ENCODE measurements around the gene PPP1R13B.

The PPP1R13B gene

DNA sequence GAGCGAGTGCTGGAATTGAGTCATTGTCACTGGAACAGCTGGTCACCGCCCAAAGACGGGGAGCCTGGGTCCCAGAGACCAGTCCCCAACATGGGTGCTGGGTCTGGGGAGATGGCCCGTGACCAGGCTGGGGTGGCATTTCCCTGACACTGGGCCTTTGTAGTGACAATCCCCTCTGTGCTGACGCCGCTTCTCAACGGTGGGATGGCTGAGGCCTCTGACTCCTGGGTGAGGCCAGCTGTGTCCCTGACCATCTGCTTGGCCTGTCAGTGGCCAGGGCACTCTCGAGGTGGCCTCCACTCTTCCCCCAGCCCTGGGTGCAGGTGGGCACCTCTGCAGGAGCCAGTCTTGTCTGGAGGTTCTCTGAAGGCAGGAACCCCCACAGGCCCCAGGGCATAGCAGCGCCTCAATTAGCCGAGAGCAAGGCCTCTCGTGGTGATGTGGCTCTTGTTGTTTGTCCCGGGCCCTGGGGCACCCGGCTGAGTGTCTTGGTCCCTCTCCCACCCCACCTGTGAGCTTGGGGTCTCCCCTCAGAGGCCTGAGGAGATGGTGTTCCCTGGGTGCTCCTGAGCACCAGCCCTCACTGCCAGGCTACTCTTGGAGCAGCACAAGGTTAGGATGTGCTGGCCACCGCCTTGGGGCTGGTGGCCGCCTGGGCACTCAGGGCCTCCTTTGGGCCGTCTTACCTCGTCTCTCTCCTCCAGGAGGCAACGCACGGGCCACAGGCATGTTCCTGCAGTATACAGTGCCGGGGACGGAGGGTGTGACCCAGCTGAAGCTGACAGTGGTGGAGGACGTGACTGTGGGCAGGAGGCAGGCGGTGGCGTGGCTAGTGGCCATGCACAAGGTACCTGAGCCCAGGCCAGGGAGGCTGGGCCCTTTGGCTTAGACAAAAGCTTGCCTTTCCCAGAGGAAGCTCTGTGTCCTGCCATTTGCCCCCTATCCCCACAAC, 115.2 kb downstream of the PPP1R13B start:
- TF ChIP-seq REST (IDR thresholded peaks at IDR 0.05; ENCODE audit: insufficient read depth in 1 of 2, low read depth in 2 of 2, low read length in 2 of 2) (no peak), FOXP2 (optimal IDR thresholded peaks at IDR 0.05; ENCODE audit: borderline replicate concordance, extremely low read depth, extremely low read length, insufficient read depth) (no peak), SIN3A (IDR thresholded peaks at IDR 0.05; ENCODE audit: borderline replicate concordance, insufficient read depth, low read length) (no peak), POLR2AphosphoS5 (IDR thresholded peaks at IDR 0.05; ENCODE audit: low read depth, low read length) (no peak), TAF1 (IDR thresholded peaks at IDR 0.05; ENCODE audit: borderline replicate concordance, insufficient read depth, low read length) (no peak)

- TF ChIP-seq TAF1 (IDR thresholded peaks at IDR 0.05; ENCODE audit: borderline replicate concordance, insufficient read depth, low read length) (no peak), POLR2AphosphoS5 (IDR thresholded peaks at IDR 0.05; ENCODE audit: low read depth, low read length) (no peak), FOXP2 (optimal IDR thresholded peaks at IDR 0.05; ENCODE audit: borderline replicate concordance, extremely low read depth, extremely low read length, insufficient read depth) (no peak), SIN3A (IDR thresholded peaks at IDR 0.05; ENCODE audit: borderline replicate concordance, insufficient read depth, low read length) (no peak), REST (IDR thresholded peaks at IDR 0.05; ENCODE audit: insufficient read depth in 1 of 2, low read depth in 2 of 2, low read length in 2 of 2) (no peak)
Measured at GRCh38 chr14:103731481-103731880, 115.9 kb downstream of the PPP1R13B start.

GRCh38 chr14:103730490-103731035, 116.8 kb downstream of the PPP1R13B start:
- TF ChIP-seq FOXP2 (optimal IDR thresholded peaks at IDR 0.05; ENCODE audit: borderline replicate concordance, extremely low read depth, extremely low read length, insufficient read depth) (no peak), SIN3A (IDR thresholded peaks at IDR 0.05; ENCODE audit: borderline replicate concordance, insufficient read depth, low read length) (no peak), POLR2AphosphoS5 (IDR thresholded peaks at IDR 0.05; ENCODE audit: low read depth, low read length) (no peak), REST (IDR thresholded peaks at IDR 0.05; ENCODE audit: insufficient read depth in 1 of 2, low read depth in 2 of 2, low read length in 2 of 2) (no peak), TAF1 (IDR thresholded peaks at IDR 0.05; ENCODE audit: borderline replicate concordance, insufficient read depth, low read length) (no peak)

- no peak for TF ChIP-seq TAF1 (IDR thresholded peaks at IDR 0.05; ENCODE audit: borderline replicate concordance, insufficient read depth, low read length)
- no peak for TF ChIP-seq POLR2AphosphoS5 (IDR thresholded peaks at IDR 0.05; ENCODE audit: low read depth, low read length)
- no peak for TF ChIP-seq FOXP2 (optimal IDR thresholded peaks at IDR 0.05; ENCODE audit: borderline replicate concordance, extremely low read depth, extremely low read length, insufficient read depth)
- no peak for TF ChIP-seq SIN3A (IDR thresholded peaks at IDR 0.05; ENCODE audit: borderline replicate concordance, insufficient read depth, low read length)
- TF ChIP-seq REST (IDR thresholded peaks at IDR 0.05; ENCODE audit: insufficient read depth in 1 of 2, low read depth in 2 of 2, low read length in 2 of 2), result no peak
Measured at GRCh38 chr14:103729496-103730448, 117.6 kb downstream of the PPP1R13B start.
